HG03558 (cell line): ENCODE data around the gene ZNF263.

Experiments used
- ATAC-seq: cut with Tn5 transposase; IDR thresholded peaks from one replicate; pipeline ENCODE4 v1.9.1; 2021; ENCODE audit warnings: moderate number of reproducible peaks; ENCODE audit not compliant: unreplicated experiment; ENCODE audit errors: extremely low read depth

ZNF263 gene

DNA sequence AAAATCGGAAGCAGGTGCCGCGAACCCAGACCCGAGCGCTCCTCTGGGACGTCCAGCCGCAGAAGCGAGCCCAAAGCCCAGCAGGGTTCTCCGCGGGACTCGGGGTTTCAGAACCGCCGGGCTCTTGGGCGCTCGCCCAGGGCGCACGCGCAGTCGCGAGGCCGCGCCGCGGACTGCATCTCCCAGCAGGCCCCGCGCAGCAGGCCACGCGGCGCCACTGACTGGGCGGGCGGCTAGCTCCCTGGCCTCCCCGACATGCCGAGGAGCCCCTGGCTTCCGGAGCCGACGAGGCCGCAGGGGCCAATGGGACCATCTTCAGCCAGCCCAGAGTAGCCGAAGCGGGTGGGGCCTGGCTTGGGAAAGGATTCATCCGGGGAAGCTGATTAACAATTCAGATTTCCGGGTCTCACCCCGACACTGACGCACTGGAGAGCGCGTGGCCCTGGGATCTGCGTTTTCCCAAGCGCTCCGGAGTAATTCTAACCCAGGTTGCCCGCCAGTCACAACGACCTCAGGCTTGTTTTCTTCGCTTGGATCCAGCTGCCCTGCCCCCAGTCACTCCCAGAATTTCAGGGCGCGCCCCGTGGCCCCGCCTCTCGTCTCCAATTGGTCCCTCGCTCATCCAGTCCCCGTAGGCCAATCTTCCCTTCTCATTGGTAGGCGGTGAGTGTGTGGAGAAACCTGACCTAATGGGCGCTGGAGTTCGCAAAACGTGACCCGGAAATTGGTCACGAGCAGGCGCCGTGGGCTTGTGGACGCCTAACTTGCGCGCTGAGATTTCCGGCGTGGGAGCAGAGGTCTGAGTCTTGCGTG is at the start of gene ZNF263:
Gene ZNF263, plus strand, starts transcription at position 762 of the 813 bp plus-strand sequence. CDS start 328 bp downstream, outside the sequence.
- ATAC-seq: peak; percentile 37

DNA sequence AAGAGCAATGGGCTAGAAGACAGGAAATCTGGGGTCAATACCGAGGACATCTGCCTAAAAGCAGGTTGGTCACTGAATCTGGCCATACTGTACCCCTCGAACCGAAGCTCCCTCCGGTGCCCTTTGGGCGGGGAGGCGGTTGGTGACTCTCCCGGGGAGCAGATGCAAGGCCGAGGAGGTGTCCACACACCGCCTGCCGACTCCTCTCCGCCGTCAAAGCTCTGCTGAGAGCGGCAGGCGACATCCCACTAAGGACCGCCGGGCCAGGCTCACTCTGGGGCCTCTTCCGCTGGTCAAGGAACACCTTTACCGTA is 48.8 kb upstream of the ZNF263 start:
- ATAC-seq: no peak

DNA sequence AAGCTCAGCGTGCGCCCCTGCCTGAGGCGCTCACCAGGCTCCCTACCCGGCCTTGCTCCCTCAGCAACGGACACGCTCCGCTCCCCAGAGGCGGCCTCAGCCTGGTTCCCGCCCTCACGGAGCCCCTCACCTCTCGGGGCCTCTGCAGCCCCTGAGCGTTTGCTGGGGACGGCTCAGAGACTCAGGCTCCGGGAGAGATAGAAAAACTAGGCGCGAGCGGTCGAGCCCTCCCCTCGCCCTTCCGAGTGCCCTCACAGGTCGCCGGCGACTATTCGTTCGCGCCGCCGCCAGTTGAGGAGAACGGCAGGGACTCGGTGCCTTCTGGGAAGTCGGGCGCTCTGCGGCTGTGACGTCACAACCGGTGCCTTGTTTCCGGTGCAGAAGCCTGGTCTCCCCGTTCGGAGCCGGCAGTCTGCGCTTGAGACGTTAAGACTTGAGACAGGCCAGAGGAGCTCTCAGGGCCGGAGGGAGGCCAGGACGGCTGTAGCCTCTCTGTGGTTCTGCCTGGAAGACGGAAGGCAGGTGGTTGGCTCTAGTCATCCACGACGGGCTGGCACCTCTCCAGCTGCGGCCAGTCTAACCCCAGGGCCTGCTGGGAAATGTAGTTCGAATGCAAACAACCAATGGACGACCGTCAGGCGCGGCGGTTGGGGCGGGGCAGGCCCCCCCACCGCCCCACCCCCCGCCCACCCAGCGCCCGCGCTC is 48.3 kb upstream of the ZNF263 start, which contains the start of gene ZNF200:
Gene ZNF200, minus strand, starts transcription at position 302 of the 705 bp plus-strand sequence. CDS start 1,403 bp downstream, outside the sequence.
- peak; percentile 70 for ATAC-seq

DNA sequence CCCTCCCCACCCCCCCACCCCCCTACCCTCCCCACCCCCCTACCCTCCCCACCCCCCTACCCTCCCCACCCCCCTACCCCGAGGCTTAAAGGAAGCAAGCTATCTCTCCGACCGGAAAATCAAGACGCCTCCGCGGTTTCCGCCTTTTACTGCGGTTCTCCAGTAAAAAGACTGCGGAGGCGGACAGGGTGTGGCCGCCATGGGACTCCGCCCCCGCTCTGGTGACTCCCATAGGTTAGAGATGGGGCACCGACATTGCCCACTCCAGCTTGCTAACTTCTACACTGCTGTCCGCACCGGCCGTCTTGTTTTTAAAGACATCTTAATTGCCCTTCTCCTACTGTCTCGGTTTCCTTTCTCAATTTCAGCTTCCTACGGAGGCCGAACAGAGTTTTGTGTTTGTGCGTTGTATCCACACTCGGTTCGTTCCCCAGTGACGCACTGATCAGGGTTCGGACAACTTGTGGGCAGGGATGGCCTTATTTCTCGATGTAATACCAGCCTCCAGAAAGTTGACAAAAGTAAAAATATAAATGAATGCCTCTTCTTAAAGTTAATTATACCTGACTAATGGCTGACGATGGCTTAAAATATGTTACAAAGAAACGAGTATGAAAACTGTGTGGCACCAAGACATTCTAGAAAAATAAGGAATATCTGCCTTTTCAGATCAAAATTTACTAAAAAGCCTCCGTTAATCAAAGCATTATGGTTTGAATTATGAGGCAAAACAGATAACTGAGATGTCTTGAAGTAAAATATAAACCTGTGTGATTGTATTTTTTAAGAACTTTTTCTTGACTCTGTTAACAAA is 47.2 kb upstream of the ZNF263 start:
- no peak for ATAC-seq

DNA sequence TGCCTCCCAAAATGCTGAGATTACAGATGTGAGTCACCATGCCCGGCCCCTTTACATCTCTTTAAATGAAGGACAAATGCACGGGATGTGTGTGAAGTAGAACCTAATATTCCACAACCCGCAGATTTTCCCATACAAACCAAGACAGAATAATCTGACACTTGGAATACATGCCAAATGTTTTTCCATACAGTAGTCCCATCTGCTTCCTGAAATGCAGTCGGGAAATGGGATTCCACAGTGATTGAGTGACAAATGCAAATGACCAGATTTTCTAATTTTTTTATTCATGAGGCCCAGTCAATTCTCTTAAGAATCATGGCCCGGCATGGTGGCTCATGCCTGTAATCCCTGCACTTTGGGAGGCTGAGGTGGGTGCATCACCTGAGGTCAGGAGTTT is 41.5 kb upstream of the ZNF263 start:
- ATAC-seq: no peak

DNA sequence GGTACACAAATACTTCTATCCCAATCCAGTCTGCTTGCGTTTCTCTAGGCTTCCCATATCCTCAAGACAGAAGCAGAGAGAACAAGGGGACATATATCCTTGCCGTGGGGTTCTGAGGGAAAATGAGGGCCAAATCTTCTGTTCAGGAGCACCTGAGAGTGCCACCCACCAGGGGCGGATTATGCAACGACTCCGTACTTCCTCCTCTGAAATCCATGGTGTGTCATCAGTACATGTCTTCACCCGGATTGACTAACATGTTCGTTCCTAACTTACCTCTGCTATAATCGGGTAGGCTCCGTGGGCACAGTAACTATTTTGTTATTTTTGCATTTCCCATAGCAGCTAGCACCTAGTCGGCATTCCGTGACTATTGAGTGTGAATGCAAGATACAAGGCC is 40.6 kb upstream of the ZNF263 start:
- ATAC-seq: no peak

DNA sequence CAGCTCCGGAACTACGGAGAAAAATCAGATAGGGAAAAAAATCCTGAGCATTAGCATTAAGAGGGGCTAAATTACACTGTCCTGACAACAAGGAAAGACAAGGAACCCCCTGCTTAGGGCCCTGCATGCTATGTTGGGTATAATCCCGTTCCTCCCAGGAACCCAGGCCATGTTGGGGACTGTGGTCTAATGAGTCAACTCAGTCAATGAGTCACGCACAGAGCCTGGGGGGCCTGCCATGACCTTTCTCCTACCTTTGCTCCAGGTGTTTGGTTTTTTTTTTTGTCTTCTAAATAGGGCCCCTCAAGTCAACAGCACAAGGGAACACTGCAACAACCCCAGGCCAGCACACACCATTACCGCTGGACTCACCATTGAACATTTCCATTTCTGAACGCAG is 39.4 kb upstream of the ZNF263 start:
- no peak for ATAC-seq

DNA sequence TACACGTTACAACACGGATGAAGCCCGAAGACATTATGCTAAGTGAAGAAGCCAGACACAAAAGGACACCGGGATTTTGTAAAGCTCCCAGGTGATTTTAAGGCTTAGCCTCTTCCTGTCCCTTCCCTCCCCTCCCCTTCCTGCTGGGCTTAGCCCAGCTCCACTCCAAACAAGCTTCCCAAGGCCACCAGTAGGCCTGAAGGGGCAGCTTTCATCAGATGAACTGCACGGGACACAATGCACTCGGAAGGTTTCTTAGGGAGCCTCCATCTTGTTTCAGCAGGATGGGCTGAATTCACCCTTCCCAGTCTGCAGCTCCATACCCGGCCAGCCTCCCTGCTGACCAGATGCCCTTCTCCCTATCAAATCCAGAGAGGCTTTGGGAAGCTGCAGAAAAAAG is 37.3 kb upstream of the ZNF263 start:
- ATAC-seq: no peak

DNA sequence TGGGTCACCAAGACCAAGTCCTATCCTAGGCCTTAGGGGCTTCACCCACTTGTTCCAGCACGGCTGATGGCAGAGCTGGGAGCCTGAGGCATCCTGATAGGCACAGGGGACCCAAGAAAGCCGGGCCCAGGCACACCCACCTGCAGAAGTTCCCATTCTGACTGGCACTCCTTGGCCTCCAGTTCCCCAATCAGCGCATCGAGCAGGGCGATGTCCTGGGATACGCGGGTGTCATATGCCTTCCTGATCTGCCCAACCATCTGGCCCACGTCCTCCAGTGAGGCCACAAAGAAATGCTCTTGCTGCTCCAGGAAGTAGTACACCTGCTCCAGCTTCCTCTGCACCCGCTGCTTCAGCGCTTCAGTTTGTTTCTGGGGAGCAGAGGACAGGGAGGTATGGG is 36.4 kb upstream of the ZNF263 start:
- no peak for ATAC-seq

DNA sequence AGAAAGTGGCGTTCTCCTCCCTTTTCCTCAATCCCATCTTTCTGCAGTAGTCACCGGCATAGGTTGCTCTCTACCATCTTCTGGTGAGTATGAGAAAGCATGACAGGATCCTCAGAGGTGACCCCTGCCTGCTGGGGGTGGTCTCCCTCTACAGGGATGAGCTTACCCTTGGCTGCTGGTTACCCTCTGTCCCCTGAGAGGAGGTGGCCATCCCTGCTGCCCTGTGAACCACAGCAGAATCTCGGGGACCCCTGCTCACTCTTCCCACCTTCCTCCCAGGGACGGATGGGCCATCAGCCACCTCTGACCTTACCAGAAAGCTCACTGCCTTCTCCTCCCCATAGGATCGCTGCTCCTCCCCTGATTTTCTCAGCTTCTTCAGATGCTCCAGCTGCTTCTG is 34.7 kb upstream of the ZNF263 start:
- no peak for ATAC-seq

DNA sequence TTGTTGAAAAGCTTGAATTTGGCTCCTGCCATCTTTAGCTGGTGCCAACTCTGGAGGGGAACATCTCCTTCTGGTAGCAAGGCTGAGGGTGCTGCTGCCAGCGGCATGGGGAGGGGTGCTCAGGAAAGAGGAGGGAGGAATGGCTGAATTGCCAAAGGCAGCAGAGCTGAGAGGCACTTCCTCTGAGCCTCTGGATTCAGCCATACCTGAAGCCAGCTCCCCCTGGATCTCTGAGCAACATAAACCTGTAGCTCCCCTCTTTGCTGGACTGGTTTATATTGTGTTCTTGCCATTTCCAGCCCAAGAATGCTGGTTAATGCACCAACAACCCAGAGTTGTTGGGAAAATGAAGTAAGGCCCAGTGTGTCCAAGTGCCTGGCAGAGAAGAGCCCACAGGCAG is 34.3 kb upstream of the ZNF263 start:
- no peak for ATAC-seq

DNA sequence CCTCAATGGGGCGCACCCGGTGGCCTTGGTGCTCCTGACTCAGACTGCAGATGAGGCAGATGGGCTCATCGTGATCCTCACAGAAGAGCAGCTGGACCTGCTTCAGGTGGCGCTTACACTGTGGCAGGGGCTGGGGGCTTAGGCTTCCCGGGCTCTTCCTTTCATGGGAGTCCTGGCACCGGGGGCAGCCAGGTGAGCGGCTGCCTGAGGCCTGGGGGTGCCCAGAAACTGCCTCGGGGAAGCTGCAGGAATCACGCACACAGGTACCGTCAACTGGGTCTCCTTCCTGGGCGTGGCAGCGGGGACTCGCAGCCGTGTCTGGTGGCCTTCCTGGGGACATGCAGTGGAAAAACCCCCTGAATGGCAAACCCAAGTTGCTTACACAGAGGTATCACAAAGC is 33.8 kb upstream of the ZNF263 start:
- ATAC-seq: no peak

DNA sequence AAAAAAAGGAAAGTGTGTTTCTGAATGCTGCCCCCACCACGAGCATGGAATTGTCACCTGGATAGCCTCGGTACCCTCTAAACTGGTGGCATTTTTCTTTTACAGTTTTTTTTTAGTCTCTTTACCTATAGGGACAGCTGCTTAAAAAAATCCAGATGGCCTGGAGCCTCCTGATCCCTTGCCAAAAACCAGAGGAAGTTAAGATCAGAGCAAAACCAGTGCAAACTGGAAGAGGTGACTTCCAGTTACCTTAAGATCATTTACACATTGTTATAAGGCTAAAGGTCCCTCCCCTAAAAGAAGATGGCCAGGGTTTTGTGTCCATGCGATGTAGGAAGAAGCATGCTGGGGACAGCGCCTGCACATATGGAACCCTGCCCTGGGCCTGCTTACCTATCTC is 30.3 kb upstream of the ZNF263 start:
- no peak for ATAC-seq

DNA sequence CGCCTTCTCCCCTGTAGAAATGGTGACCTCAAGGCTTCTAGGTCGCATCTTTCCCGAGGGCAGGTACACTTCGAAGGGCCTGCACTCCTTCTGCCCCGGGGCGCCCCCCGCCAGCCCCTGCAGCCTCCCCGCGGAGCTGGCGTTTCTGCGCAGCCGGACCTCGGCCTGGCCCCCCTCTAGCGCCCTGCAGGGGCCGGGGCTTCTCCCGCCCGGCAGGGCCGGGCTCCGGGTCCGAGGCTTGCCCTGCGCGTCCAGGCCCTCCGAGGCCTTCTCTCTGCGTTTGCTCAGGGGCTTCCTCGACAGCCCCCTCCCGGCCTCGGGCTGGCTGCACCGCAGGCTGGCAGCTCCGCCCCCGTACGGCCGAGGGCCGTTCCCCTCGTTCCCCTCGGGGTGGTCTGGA is 29.0 kb upstream of the ZNF263 start:
- no peak for ATAC-seq

DNA sequence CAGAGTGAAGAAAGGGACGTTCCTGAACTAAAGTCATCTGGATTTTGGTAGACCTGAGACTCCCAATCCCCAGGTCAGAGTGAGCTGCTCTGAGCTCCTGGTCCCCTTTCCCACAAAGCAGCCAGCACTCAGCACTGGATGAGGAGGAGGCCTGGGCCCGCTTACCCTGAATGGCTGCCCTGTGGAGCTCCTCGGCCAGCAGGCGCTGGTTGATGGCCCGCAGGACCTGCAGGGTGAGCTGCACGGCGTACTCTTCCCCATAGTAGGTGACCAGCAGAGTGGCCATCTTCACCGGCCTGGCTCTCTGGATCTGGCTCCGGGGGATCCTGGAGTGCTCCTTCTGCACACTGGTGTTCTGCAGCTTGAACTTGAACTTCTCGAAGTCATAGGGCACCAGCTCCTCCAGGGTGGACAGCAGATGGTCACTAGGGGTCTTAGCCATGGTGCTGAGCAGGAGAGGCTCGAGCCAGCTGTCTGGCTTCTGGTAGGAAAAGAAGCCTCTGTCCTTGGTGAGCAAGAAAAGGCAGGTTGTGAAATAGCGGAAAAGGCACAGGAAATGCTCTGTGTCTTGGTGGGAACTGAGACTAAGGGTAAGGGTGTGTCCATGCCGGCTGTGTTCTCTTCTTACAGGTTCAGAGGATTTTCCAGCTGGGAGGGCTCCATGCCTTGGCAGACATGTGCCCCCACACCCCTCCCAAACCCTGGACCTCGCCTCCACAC is 27.0 kb upstream of the ZNF263 start, which contains the start of gene MEFV:
Gene MEFV, minus strand, starts transcription at position 488 of the 720 bp plus-strand sequence. Its CDS starts 46 bp downstream, at position 442.
- ATAC-seq: no peak

DNA sequence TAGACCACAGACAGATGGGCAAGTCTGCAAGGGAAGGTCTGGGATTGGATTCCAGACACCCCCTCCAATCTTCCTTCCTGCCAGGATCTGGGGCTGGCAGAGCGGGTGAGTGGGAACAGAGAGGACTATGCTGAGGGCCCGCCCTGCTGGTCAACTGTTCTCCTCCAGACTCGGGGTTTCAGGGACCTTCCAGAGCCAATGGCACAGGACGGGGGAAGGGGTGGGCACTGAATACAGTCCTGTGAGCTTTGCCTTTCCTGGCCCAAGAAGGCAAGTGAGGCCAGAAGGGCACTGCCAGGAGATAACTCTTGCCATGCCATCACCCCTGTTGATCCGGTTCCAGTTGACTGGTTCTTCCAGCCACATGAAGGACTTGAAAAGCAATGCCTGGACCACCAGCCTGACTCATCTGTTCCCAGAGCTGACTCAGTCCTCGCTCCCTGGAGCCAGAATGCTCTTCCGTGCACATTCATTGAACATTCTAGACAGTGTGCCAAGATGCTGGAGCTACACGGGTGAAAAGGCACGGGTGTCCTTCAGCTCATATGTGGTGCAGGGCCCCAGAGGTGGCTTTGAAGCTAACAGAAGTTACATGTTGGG is 26.3 kb upstream of the ZNF263 start:
- no peak for ATAC-seq

DNA sequence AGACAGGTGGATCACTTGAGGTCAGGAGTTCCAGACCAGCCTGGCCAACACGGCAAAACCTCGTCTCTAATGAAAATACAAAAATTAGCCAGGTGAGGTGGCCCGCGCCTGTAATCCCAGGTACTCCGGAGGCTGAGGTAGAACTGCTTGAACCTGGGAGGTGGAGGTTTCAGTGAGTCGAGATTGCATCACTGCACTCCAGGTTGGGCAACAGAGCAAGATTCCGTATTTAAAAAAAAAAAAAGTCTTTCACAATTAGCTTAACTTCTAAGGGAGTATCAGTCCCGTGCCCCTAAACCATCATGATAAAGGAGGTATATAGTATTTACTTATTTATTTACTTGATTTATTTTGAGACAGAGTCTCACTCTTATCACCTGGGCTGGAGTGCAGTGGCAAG is 23.5 kb upstream of the ZNF263 start:
- ATAC-seq: no peak

DNA sequence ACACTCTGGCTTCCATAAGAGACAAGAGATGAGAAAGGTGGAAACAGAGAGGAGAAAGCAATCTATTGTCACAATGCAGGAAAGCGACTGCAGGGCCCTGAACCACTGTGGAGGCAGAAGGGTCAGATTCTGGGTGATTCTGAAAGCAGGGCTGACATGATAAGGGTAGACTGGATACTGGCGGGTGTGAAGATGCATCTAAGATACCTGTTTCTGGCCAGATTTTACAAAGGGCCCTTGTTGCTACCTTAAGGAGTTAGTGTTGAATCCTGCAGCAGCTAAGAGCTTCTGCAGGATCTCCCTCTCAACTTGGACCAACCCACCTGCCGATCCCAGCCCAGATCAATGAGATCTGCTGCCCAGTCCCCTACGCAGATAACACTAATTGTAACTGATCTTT is 20.8 kb upstream of the ZNF263 start:
- ATAC-seq: no peak

DNA sequence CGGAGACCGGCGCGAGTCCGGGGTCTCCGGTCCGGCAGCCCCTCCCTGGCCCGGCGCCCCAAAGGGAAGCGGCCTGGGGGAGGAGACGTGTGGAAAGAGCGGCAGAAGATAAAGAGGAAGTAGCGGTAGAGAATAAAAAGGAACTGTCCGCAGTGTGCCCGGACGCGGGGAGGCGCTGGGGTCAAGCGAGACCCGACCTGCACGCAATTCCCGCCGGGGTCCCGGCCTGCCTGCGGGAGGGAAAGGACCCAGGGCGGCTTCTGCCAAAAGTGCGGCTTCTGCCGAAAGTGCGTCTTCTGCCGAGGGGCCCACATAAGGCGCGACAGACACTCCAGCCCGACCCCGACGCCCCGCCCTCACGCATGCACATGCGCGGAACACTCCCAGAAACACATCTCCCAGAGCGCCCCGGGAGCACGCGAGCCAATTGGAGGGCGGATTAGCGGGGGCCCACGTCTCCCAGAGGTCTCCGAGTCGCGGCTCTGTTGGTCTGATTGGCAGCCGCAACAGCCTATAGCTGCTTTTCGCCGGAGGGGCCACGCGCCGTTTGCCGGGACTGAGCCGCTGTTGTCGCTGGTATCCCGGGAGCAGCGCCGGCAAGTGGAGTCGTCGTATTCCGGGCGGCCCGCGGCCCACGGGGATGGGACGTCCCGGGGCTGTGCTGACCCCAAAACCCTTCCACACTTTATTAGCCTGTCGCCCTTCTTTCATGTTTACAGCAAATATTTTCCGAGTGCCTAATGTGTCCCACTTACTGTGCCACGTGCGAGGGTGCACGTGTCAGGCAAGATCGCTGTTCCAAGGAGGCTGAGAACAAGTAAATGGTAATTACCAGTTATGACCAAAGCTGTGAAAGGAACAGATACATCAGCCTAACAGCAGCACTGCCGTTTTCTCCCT is 18.9 kb upstream of the ZNF263 start:
- peak; percentile 56 for ATAC-seq
